Measurements from ENCODE around the gene MRPL49.
A peak's percentile ranks its signal among the peaks of the same experiment; 100 is the strongest.

The MRPL49 gene

GRCh38 chr11:65087216-65087615 is 34.9 kb upstream of the MRPL49 start:
- Histone ChIP-seq H3K4me1 (ENCODE audit: control insufficient read depth, insufficient read depth, low read length) (peaks cover 21% of the 10 kb centered on the region), H3K27me3 (ENCODE audit: control insufficient read depth, insufficient read depth, low read length) (no peaks in the 10 kb centered on the region), H3K36me3 (ENCODE audit: insufficient read depth, low read length) (peaks cover 48% of the 10 kb centered on the region), H3K4me3 (ENCODE audit: low read length) (no peak overlapping the region), H3K4me2 (ENCODE audit: low read length) (no peak overlapping the region), H3K9ac (ENCODE audit: low read depth, low read length) (no peak overlapping the region), H3K9me3 (replicated peaks; ENCODE audit: low read length) (no peaks in the 10 kb centered on the region)

GRCh38 chr11:65087827-65088226 is 34.3 kb upstream of the MRPL49 start:
- no peak overlapping the region for H3K9ac ChIP-seq (ENCODE audit: low read depth, low read length)
- no peak overlapping the region for H3K4me3 ChIP-seq (ENCODE audit: low read length)
- no peak overlapping the region for H3K4me2 ChIP-seq (ENCODE audit: low read length)
- peaks cover 17% of the 10 kb centered on the region for H3K4me1 ChIP-seq (ENCODE audit: control insufficient read depth, insufficient read depth, low read length)
- peaks cover 48% of the 10 kb centered on the region for H3K36me3 ChIP-seq (ENCODE audit: insufficient read depth, low read length)
- no peaks in the 10 kb centered on the region for H3K27me3 ChIP-seq (ENCODE audit: control insufficient read depth, insufficient read depth, low read length)
- no peaks in the 10 kb centered on the region for H3K9me3 ChIP-seq (replicated peaks; ENCODE audit: low read length)

- Histone ChIP-seq H3K4me3 (ENCODE audit: low read length) (no peak overlapping the region), H3K9me3 (replicated peaks; ENCODE audit: low read length) (no peaks in the 10 kb centered on the region), H3K27me3 (ENCODE audit: control insufficient read depth, insufficient read depth, low read length) (no peaks in the 10 kb centered on the region), H3K9ac (ENCODE audit: low read depth, low read length) (no peak overlapping the region), H3K36me3 (ENCODE audit: insufficient read depth, low read length) (peaks cover 48% of the 10 kb centered on the region), H3K4me1 (ENCODE audit: control insufficient read depth, insufficient read depth, low read length) (peaks cover 11% of the 10 kb centered on the region), H3K4me2 (ENCODE audit: low read length) (no peak overlapping the region)
Observed at GRCh38 chr11:65089621-65090020, 32.5 kb upstream of the MRPL49 start.

- no peaks in the 10 kb centered on the region for H3K9me3 ChIP-seq (replicated peaks; ENCODE audit: low read length)
- H3K9ac ChIP-seq (ENCODE audit: low read depth, low read length) = no peak overlapping the region
- no peaks in the 10 kb centered on the region for H3K27me3 ChIP-seq (ENCODE audit: control insufficient read depth, insufficient read depth, low read length)
- no peak overlapping the region for H3K4me2 ChIP-seq (ENCODE audit: low read length)
- H3K4me1 ChIP-seq (ENCODE audit: control insufficient read depth, insufficient read depth, low read length) = peaks cover 4% of the 10 kb centered on the region
- H3K4me3 ChIP-seq (ENCODE audit: low read length) = no peak overlapping the region
- peaks cover 41% of the 10 kb centered on the region for H3K36me3 ChIP-seq (ENCODE audit: insufficient read depth, low read length)
Observed at GRCh38 chr11:65090628-65091027, 31.5 kb upstream of the MRPL49 start.

- H3K4me3 ChIP-seq (ENCODE audit: low read length) = peak overlapping the region; percentile 77
- peak overlapping the region; percentile 87 for H3K9ac ChIP-seq (ENCODE audit: low read depth, low read length)
Observed at GRCh38 chr11:65095427-65095826, 26.7 kb upstream of the MRPL49 start.

GRCh38 chr11:65095974-65096806 is 25.9 kb upstream of the MRPL49 start, which contains the start of gene VPS51:
Gene VPS51 (plus strand): TSS chr11:65096214. CDS start chr11:65096251, 37 bp downstream.
- no peaks in the 10 kb centered on the region for H3K9me3 ChIP-seq (replicated peaks; ENCODE audit: low read length)
- H3K27me3 ChIP-seq (ENCODE audit: control insufficient read depth, insufficient read depth, low read length) = no peaks in the 10 kb centered on the region
- peak within 1 kb of the TSS; percentile 87 for H3K9ac ChIP-seq (ENCODE audit: low read depth, low read length)
- H3K4me3 ChIP-seq (ENCODE audit: low read length) = peak within 1 kb of the TSS; percentile 77
- peaks cover 10% of the 10 kb centered on the region for H3K4me1 ChIP-seq (ENCODE audit: control insufficient read depth, insufficient read depth, low read length)
- H3K4me2 ChIP-seq (ENCODE audit: low read length) = peak within 1 kb of the TSS; percentile 82
- H3K36me3 ChIP-seq (ENCODE audit: insufficient read depth, low read length) = no peaks in the 10 kb centered on the region

More at GRCh38 chr11:65095427-65095826, 26.7 kb upstream of the MRPL49 start:
- Histone ChIP-seq H3K4me2 (ENCODE audit: low read length) (peak overlapping the region; percentile 82), H3K36me3 (ENCODE audit: insufficient read depth, low read length) (no peaks in the 10 kb centered on the region), H3K9me3 (replicated peaks; ENCODE audit: low read length) (no peaks in the 10 kb centered on the region), H3K27me3 (ENCODE audit: control insufficient read depth, insufficient read depth, low read length) (no peaks in the 10 kb centered on the region), H3K4me1 (ENCODE audit: control insufficient read depth, insufficient read depth, low read length) (peaks cover 10% of the 10 kb centered on the region)

- Histone ChIP-seq H3K9ac (ENCODE audit: low read depth, low read length) (peak overlapping the region; percentile 44), H3K4me1 (ENCODE audit: control insufficient read depth, insufficient read depth, low read length) (peaks cover 12% of the 10 kb centered on the region)
Observed at GRCh38 chr11:65096926-65097325, 25.2 kb upstream of the MRPL49 start.

GRCh38 chr11:65100674-65101350 is 21.3 kb upstream of the MRPL49 start:
- no peak overlapping the region for H3K4me2 ChIP-seq (ENCODE audit: low read length)
- H3K4me1 ChIP-seq (ENCODE audit: control insufficient read depth, insufficient read depth, low read length) = peaks cover 13% of the 10 kb centered on the region
- H3K27me3 ChIP-seq (ENCODE audit: control insufficient read depth, insufficient read depth, low read length) = no peaks in the 10 kb centered on the region
- no peak overlapping the region for H3K9ac ChIP-seq (ENCODE audit: low read depth, low read length)
- H3K36me3 ChIP-seq (ENCODE audit: insufficient read depth, low read length) = no peaks in the 10 kb centered on the region
- no peak overlapping the region for H3K4me3 ChIP-seq (ENCODE audit: low read length)
- H3K9me3 ChIP-seq (replicated peaks; ENCODE audit: low read length) = no peaks in the 10 kb centered on the region

More at GRCh38 chr11:65096926-65097325, 25.2 kb upstream of the MRPL49 start:
- Histone ChIP-seq H3K9me3 (replicated peaks; ENCODE audit: low read length) (no peaks in the 10 kb centered on the region), H3K27me3 (ENCODE audit: control insufficient read depth, insufficient read depth, low read length) (no peaks in the 10 kb centered on the region), H3K4me2 (ENCODE audit: low read length) (peak overlapping the region; percentile 82), H3K36me3 (ENCODE audit: insufficient read depth, low read length) (no peaks in the 10 kb centered on the region), H3K4me3 (ENCODE audit: low read length) (peak overlapping the region; percentile 77)

GRCh38 chr11:65102142-65103095 is 19.7 kb upstream of the MRPL49 start:
- no peaks in the 10 kb centered on the region for H3K36me3 ChIP-seq (ENCODE audit: insufficient read depth, low read length)
- no peak overlapping the region for H3K4me2 ChIP-seq (ENCODE audit: low read length)
- H3K4me1 ChIP-seq (ENCODE audit: control insufficient read depth, insufficient read depth, low read length) = peaks cover 7% of the 10 kb centered on the region
- H3K9ac ChIP-seq (ENCODE audit: low read depth, low read length) = no peak overlapping the region
- H3K9me3 ChIP-seq (replicated peaks; ENCODE audit: low read length) = no peaks in the 10 kb centered on the region
- H3K27me3 ChIP-seq (ENCODE audit: control insufficient read depth, insufficient read depth, low read length) = no peaks in the 10 kb centered on the region
- H3K4me3 ChIP-seq (ENCODE audit: low read length) = no peak overlapping the region

GRCh38 chr11:65103476-65103875 is 18.6 kb upstream of the MRPL49 start:
- Histone ChIP-seq H3K9ac (ENCODE audit: low read depth, low read length) (no peak overlapping the region), H3K36me3 (ENCODE audit: insufficient read depth, low read length) (peaks cover 5% of the 10 kb centered on the region), H3K4me2 (ENCODE audit: low read length) (no peak overlapping the region)

GRCh38 chr11:65104628-65105027 is 17.5 kb upstream of the MRPL49 start:
- H3K27me3 ChIP-seq (ENCODE audit: control insufficient read depth, insufficient read depth, low read length) = no peaks in the 10 kb centered on the region
- H3K9me3 ChIP-seq (replicated peaks; ENCODE audit: low read length) = no peaks in the 10 kb centered on the region
- H3K9ac ChIP-seq (ENCODE audit: low read depth, low read length) = no peak overlapping the region
- H3K4me3 ChIP-seq (ENCODE audit: low read length) = no peak overlapping the region
- H3K4me2 ChIP-seq (ENCODE audit: low read length) = no peak overlapping the region
- H3K36me3 ChIP-seq (ENCODE audit: insufficient read depth, low read length) = peaks cover 10% of the 10 kb centered on the region
- H3K4me1 ChIP-seq (ENCODE audit: control insufficient read depth, insufficient read depth, low read length) = peaks cover 7% of the 10 kb centered on the region

More at GRCh38 chr11:65103476-65103875, 18.6 kb upstream of the MRPL49 start:
- Histone ChIP-seq H3K4me1 (ENCODE audit: control insufficient read depth, insufficient read depth, low read length) (peaks cover 7% of the 10 kb centered on the region), H3K27me3 (ENCODE audit: control insufficient read depth, insufficient read depth, low read length) (no peaks in the 10 kb centered on the region), H3K4me3 (ENCODE audit: low read length) (no peak overlapping the region), H3K9me3 (replicated peaks; ENCODE audit: low read length) (no peaks in the 10 kb centered on the region)

All from skeletal muscle satellite cell (primary cell).